MCF 10A (cell line): ENCODE measurements around the gene PCYOX1L. TPM values are rescaled to one million over a fixed set of nuclear protein-coding genes. Genes with fewer than 3 reads are reported as not detected.

Source experiments
- BruUV-seq: library from RNA; stranded (reverse); fragments of 400-500 nt; replicated peaks from 2 replicates; lab custom pipeline; 2021; lab: Mats Ljungman, UMichigan
- CTCF ChIA-PET: fragments of 300-600 bp; sonication (Branson Sonifier 250); formaldehyde crosslinking; extraction: SDS; loops from one replicate; lab custom pipeline; 2021; ENCODE audit warnings: antibody characterized with exemption, inconsistent platforms; lab: Yijun Ruan, JAX
- POLR2A ChIA-PET: fragments of 300-600, 350-650 bp; sonication (Branson Sonifier 250); formaldehyde crosslinking; extraction: SDS; loops from one replicate; lab custom pipeline; 2020; ENCODE audit warnings: antibody characterized with exemption, inconsistent platforms; lab: Yijun Ruan, JAX
- DNase-seq: peaks from one replicate; pipeline ENCODE4 v3.0.0-alpha.2; 2018; ENCODE audit not compliant: unreplicated experiment
- H3K27ac Mint-ChIP-seq: one replicate; pipeline ENCODE4 v1.8.0; 2022; ENCODE audit warnings: mild to moderate bottlenecking, low read depth, mixed read lengths; ENCODE audit not compliant: unreplicated experiment
- H3K27me3 Mint-ChIP-seq: one replicate; pipeline ENCODE4 v1.8.0; 2022; ENCODE audit warnings: mixed read lengths; ENCODE audit not compliant: insufficient read depth, unreplicated experiment
- H3K36me3 Mint-ChIP-seq: one replicate; pipeline ENCODE4 v1.8.0; 2022; ENCODE audit warnings: mild to moderate bottlenecking, moderate library complexity, mixed read lengths; ENCODE audit not compliant: insufficient read depth, unreplicated experiment
- H3K4me1 Mint-ChIP-seq: one replicate; pipeline ENCODE4 v1.8.0; 2022; ENCODE audit warnings: mixed read lengths; ENCODE audit not compliant: insufficient read depth, unreplicated experiment
- H3K4me3 Mint-ChIP-seq: one replicate; pipeline ENCODE4 v1.8.0; 2022; ENCODE audit warnings: mild to moderate bottlenecking, moderate library complexity, mixed read lengths; ENCODE audit not compliant: unreplicated experiment
- H3K9me3 Mint-ChIP-seq: one replicate; pipeline ENCODE4 v1.8.0; 2022; ENCODE audit warnings: mixed read lengths; ENCODE audit not compliant: unreplicated experiment
- CTCF ChIP-seq: fragments of 200-600 bp; IDR thresholded peaks from one replicate; pipeline ENCODE4 v1.8.0; 2022; ENCODE audit warnings: antibody characterized with exemption, mild to moderate bottlenecking; ENCODE audit not compliant: unreplicated experiment
- intact Hi-C: fragments of 100-400 bp; cut with micrococcal nuclease; formaldehyde crosslinking; loops from 2 replicates; pipeline ENCODE4 v1.14.1; 2022
- total RNA-seq: library from RNA; stranded (reverse); gene quantifications from 2 replicates; pipeline ENCODE4 v1.2.3, GENCODE V29; 2022

The PCYOX1L gene
- total RNA-seq, 1 experiment from 2014 or later = 7.7 TPM

DNA sequence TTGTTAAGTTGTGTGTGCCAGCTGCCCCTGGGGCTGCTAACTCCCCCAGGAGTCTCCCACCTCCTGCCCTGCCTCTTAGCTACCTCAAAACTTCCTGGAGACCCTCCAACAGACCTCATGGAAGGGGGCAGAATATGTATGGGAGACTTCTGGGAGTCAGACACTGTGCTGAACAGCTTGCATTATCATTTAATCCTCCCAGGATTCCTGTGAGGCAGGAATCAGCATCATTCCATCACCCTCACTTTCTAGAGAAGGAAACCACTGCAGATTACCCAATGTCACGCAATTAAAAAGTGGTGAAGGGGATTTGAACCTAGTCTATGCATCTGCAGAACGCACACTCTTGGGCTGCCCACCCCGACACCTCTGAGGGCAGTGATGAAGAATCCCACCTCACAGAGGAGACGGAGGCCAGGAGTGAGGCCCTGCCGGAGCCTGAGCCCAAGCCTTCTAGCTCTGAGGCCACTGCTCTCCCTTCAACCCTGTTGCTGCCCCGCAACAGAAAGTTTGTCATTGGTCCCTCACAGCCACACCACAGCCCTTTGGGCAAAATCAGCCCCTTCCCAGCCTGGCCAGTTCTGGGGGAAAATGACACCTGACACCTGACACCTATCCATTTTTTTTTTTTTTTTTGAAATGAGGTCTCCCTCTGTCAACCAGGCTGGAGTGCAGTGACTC lies 51.6 kb downstream of the PCYOX1L start:
- ChIA-PET POLR2A (interaction anchor here (1.0 kb wide), 1 partner anchor 64 kb away, joined by 3 read pairs; the partner anchor contains the start of gene GRPEL2), CTCF (interaction anchor here (0.9 to 5.3 kb wide), 5 partner anchors 10 to 155 kb away, joined by 3 to 40 read pairs (median 8); no protein-coding TSS in a partner anchor)
- intact Hi-C loops = no loop called here
- DNase-seq = no peak
- BruUV-seq = no TSS peak
- Mint-ChIP-seq H3K4me3 (no peak overlapping the region), H3K36me3 (no peaks in the 10 kb centered on the region), H3K4me1 (no peaks in the 10 kb centered on the region), H3K9me3 (no peaks in the 10 kb centered on the region), H3K27me3 (peaks cover 11% of the 10 kb centered on the region), H3K27ac (no peak overlapping the region)
- no peak for TF ChIP-seq CTCF

- peaks cover 11% of the 10 kb centered on the region for H3K27me3 Mint-ChIP-seq
- no peaks in the 10 kb centered on the region for H3K4me1 Mint-ChIP-seq
- no TSS peak for BruUV-seq
- H3K9me3 Mint-ChIP-seq = no peaks in the 10 kb centered on the region
- no peak overlapping the region for H3K27ac Mint-ChIP-seq
- no peak overlapping the region for H3K4me3 Mint-ChIP-seq
- intact Hi-C loops = no loop called here
- DNase-seq = no peak
- ChIA-PET CTCF (interaction anchor here (1.2 to 5.3 kb wide), 3 partner anchors 10 to 38 kb away, joined by 3 to 40 read pairs (median 12); no protein-coding TSS in a partner anchor), POLR2A (no interaction called here)
- TF ChIP-seq CTCF = no peak
- no peaks in the 10 kb centered on the region for H3K36me3 Mint-ChIP-seq
These were observed 52.2 kb downstream of the PCYOX1L start for GRCh38 chr5:149410071-149410470.

GRCh38 chr5:149410721-149411432 lies 53.0 kb downstream of the PCYOX1L start:
- no peak for DNase-seq
- CTCF ChIA-PET = interaction anchor here (0.8 to 5.3 kb wide), 4 partner anchors 15 to 35 kb away, joined by 3 to 40 read pairs (median 4); no protein-coding TSS in a partner anchor
- Mint-ChIP-seq H3K27me3 (peaks cover 11% of the 10 kb centered on the region), H3K9me3 (no peaks in the 10 kb centered on the region), H3K4me1 (no peaks in the 10 kb centered on the region), H3K36me3 (no peaks in the 10 kb centered on the region), H3K27ac (no peak overlapping the region), H3K4me3 (no peak overlapping the region)
- no peak for TF ChIP-seq CTCF
- POLR2A ChIA-PET = no interaction called here
- intact Hi-C loops = no loop called here
- BruUV-seq = no TSS peak
